Neural progenitor cell (in vitro differentiated cells): ENCODE measurements around the gene HNRNPL. TPM values are rescaled to one million over a fixed set of nuclear protein-coding genes. Genes with fewer than 3 reads are reported as not detected.

ENCODE experiments used
- DNase-seq: peaks from one replicate; pipeline ENCODE4 v3.0.0-alpha.2; 2016; ENCODE audit warnings: low spot score
- H2AFZ ChIP-seq: fragments of 200-600 bp; sonication (generic); replicated peaks from 2 replicates; pipeline ENCODE4 v1.6.1; 2016; ENCODE audit warnings: antibody characterized with exemption
- H3F3A ChIP-seq: fragments of 200-600 bp; sonication (generic); 2 replicates; pipeline ENCODE4 v1.6.1; 2016; ENCODE audit warnings: antibody characterized with exemption, low read depth
- H3K27ac ChIP-seq: fragments of 200-600 bp; sonication (generic); 2 replicates; pipeline ENCODE4 v1.5.1; 2016; ENCODE audit warnings: mild to moderate bottlenecking
- H3K27me3 ChIP-seq: fragments of 200-600 bp; sonication (generic); 2 replicates; pipeline ENCODE4 v1.6.1; 2016; ENCODE audit warnings: mild to moderate bottlenecking, moderate library complexity
- H3K36me3 ChIP-seq: fragments of 200-600 bp; sonication (generic); 2 replicates; pipeline ENCODE4 v1.5.1; 2016
- H3K4me1 ChIP-seq: fragments of 200-600 bp; sonication (generic); 2 replicates; pipeline ENCODE4 v1.6.1; 2016; ENCODE audit warnings: mixed run types
- H3K4me2 ChIP-seq: fragments of 200-600 bp; sonication (generic); 2 replicates; pipeline ENCODE4 v1.6.1; 2016
- H3K4me3 ChIP-seq: fragments of 200-600 bp; sonication (generic); 2 replicates; pipeline ENCODE4 v1.5.1; 2016
- H3K79me2 ChIP-seq: fragments of 200-600 bp; sonication (generic); 2 replicates; pipeline ENCODE4 v1.6.1; 2016; ENCODE audit warnings: low read depth
- H3K9ac ChIP-seq: fragments of 200-600 bp; sonication (generic); 2 replicates; pipeline ENCODE4 v1.6.1; 2016
- H3K9me3 ChIP-seq: fragments of 200-600 bp; sonication (generic); 2 replicates; pipeline ENCODE4 v1.5.1; 2016; ENCODE audit warnings: low read depth
- H4K20me1 ChIP-seq: fragments of 200-600 bp; sonication (generic); 2 replicates; pipeline ENCODE4 v1.6.1; 2016; ENCODE audit warnings: low read depth
- H3K27ac Mint-ChIP-seq: 3 replicates; pipeline ENCODE4 v1.8.0; 2021; ENCODE audit warnings: mixed read lengths
- H3K27me3 Mint-ChIP-seq: 2 replicates; pipeline ENCODE4 v1.8.0; 2022; ENCODE audit warnings: low read depth, mild to moderate bottlenecking, inconsistent platforms, moderate library complexity, mixed read lengths; ENCODE audit not compliant: insufficient read depth
- H3K36me3 Mint-ChIP-seq: 3 replicates; pipeline ENCODE4 v1.8.0; 2021; ENCODE audit warnings: mixed read lengths
- H3K4me1 Mint-ChIP-seq: 3 replicates; pipeline ENCODE4 v1.8.0; 2021; ENCODE audit warnings: mixed read lengths
- H3K4me3 Mint-ChIP-seq: 3 replicates; pipeline ENCODE4 v1.8.0; 2021; ENCODE audit warnings: mild to moderate bottlenecking, moderate library complexity, mixed read lengths
- H3K9me3 Mint-ChIP-seq: 3 replicates; pipeline ENCODE4 v1.8.0; 2020; ENCODE audit warnings: mixed read lengths
- EZH2 ChIP-seq: fragments of 200-600 bp; sonication (generic); IDR thresholded peaks from 2 replicates; pipeline ENCODE4 v1.6.1; 2017; ENCODE audit warnings: antibody characterized with exemption, mild to moderate bottlenecking, moderate library complexity
- EZH2phosphoT487 ChIP-seq: fragments of 200-600 bp; sonication (generic); IDR thresholded peaks from 2 replicates; pipeline ENCODE4 v1.6.1; 2017; ENCODE audit warnings: antibody characterized with exemption
- total RNA-seq: library from RNA; depleted of rRNA; stranded (reverse); fragments of >200 nt; gene quantifications from 2 replicates; pipeline ENCODE4 v1.2.3, GENCODE V29; 2015; ENCODE audit warnings: low replicate concordance
- TF ChIP-seq, protein P1 (sequence below): fragments of 200-600 bp; sonication (generic); IDR thresholded peaks from 2 replicates; pipeline ENCODE4 v1.5.1; 2017; ENCODE audit warnings: antibody characterized with exemption, mild to moderate bottlenecking

HNRNPL gene
- total RNA-seq, 1 donor from 2014 or later, result 436 TPM

DNA sequence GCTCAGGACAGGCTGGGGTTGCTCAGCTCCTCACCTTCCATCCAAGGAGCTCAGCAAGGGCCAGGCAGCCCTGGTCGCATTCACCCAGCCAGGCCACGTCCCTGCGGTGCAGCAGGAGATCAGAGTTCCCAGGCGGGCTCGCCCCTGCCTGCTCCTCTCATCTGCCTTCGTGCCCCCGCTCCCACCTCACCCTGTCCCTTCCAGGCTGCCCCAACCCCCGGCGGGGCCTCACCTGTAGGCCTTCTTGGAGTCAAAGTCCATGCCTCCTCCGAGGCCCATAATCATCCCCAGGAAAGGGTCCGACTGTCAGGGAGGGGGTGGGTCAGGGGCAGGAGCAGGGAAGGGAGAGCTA lies 29.6 kb upstream of the HNRNPL start:
- no peak overlapping the region for H3K27ac ChIP-seq
- H3K36me3 Mint-ChIP-seq, result no peaks in the 10 kb centered on the region
- H3K4me3 ChIP-seq, result no peak overlapping the region
- H3K9me3 ChIP-seq, result no peaks in the 10 kb centered on the region
- H3K9ac ChIP-seq, result no peak overlapping the region
- H3K4me1 ChIP-seq, result peaks cover 8% of the 10 kb centered on the region
- H3K27ac Mint-ChIP-seq, result no peak overlapping the region
- TF ChIP-seq EZH2phosphoT487 (no peak), EZH2 (no peak)
- no peaks in the 10 kb centered on the region for H3K9me3 Mint-ChIP-seq
- no peaks in the 10 kb centered on the region for H3K79me2 ChIP-seq
- no peaks in the 10 kb centered on the region for H3F3A ChIP-seq
- peaks cover 8% of the 10 kb centered on the region for H3K4me1 Mint-ChIP-seq
- no peaks in the 10 kb centered on the region for H3K36me3 ChIP-seq
- DNase-seq, result no peak
- H3K27me3 Mint-ChIP-seq, result peaks cover 6% of the 10 kb centered on the region
- no peak overlapping the region for H2AFZ ChIP-seq
- H3K4me3 Mint-ChIP-seq, result no peak overlapping the region
- H4K20me1 ChIP-seq, result no peaks in the 10 kb centered on the region
- H3K4me2 ChIP-seq, result no peak overlapping the region
- no peaks in the 10 kb centered on the region for H3K27me3 ChIP-seq

DNA sequence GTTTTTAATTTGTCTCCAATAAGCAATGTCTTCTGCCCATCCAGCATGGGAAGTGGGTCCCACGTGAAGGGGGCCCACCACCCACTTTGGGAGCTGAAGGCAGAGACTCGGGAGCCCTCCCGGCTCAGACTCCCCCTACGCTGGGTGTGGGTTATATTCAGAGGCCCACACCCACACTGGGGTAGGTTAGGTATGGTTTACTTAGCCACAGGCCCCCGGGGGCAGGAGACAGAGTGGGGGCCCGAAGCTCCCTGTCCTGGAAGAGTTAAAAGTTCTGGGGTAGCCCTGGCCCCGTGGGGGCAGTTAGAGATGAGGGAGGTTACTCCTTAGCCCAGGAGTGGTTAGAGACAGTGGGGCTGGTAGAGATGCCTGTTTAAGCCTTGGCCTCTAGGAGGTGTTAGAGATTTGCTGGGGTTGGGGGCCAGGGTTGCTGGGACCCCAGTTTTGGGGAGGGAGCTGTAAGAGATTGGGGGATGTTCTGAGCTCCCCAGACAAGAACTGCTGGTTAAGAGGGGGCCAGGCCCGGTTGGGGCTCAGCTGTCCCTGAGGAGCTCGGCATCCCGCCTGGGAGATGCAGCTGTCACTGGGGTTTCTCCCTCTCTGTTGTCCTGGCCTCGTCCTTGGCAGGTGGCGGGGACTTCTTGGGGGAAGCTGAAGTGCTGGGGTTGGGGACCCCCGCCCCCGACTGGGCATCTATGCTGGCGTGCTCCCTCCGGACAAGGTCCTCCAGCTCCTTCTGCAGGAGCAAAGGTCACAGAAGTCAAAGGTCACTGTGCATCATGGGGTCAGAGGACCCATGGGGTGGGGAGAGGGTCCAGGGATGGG lies 29.0 kb upstream of the HNRNPL start:
- TF ChIP-seq EZH2 (no peak), EZH2phosphoT487 (no peak)
- TF ChIP-seq, protein P1, sequence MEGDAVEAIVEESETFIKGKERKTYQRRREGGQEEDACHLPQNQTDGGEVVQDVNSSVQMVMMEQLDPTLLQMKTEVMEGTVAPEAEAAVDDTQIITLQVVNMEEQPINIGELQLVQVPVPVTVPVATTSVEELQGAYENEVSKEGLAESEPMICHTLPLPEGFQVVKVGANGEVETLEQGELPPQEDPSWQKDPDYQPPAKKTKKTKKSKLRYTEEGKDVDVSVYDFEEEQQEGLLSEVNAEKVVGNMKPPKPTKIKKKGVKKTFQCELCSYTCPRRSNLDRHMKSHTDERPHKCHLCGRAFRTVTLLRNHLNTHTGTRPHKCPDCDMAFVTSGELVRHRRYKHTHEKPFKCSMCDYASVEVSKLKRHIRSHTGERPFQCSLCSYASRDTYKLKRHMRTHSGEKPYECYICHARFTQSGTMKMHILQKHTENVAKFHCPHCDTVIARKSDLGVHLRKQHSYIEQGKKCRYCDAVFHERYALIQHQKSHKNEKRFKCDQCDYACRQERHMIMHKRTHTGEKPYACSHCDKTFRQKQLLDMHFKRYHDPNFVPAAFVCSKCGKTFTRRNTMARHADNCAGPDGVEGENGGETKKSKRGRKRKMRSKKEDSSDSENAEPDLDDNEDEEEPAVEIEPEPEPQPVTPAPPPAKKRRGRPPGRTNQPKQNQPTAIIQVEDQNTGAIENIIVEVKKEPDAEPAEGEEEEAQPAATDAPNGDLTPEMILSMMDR, result no peak
- DNase-seq, result no peak

DNA sequence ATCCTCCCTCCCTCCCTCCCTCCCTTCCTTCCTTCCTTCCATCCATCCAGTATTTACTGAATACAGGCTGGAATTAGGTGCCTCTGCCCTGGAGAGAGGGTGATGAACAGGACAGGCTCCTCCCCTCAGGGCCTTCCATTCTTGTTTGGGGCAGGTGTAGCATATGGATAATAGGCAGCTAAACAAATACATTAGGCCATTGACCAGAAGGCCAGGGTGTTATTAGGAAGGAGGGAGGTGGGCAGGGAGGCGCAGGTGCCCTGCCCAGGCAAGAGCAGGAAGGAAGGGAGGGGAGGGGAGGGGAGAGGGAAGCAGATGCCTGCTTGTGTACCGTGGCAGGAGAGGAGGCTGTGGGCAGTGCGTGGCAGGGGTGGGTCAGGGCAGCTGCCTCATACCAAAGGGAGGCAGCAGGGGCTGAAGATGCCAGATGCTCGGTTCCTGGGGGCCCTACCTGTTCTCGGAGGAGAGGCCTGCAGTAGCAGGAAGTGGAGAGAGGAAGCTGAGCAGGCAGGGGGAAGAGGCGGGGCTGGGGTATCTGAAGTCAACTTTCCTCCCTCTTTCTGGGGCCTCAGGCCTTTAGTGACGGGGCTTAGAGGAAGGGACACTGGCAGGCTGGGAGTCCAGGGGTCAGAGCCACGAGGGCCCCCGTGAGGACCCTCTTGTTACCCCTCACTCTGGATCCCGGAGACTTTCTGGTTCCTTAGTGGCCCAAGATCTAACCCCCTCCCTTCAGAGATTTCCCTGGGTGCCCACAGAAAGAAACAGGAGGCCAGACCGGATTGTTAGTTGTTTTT lies 28.2 kb upstream of the HNRNPL start, which contains the start of gene RINL:
RINL (minus strand) TSS at position 495 of the 794 bp plus-strand sequence. CDS start 1,533 bp downstream, outside the sequence.
- no peaks in the 10 kb centered on the region for H3K36me3 Mint-ChIP-seq
- Histone ChIP-seq H3K9me3 (no peaks in the 10 kb centered on the region), H4K20me1 (no peaks in the 10 kb centered on the region), H3K4me1 (peaks cover 8% of the 10 kb centered on the region), H3F3A (peaks cover 2% of the 10 kb centered on the region), H2AFZ (no peak within 1 kb of the TSS), H3K27ac (no peak within 1 kb of the TSS), H3K4me2 (peak within 1 kb of the TSS; percentile 15), H3K27me3 (no peaks in the 10 kb centered on the region), H3K79me2 (no peaks in the 10 kb centered on the region), H3K4me3 (no peak within 1 kb of the TSS), H3K9ac (no peak within 1 kb of the TSS), H3K36me3 (no peaks in the 10 kb centered on the region)
- DNase-seq, result no peak
- peak within 1 kb of the TSS; percentile 54 for H3K27ac Mint-ChIP-seq
- TF ChIP-seq EZH2phosphoT487, result no peak
- no peak for TF ChIP-seq EZH2
- TF ChIP-seq, protein P1, result no peak
- no peaks in the 10 kb centered on the region for H3K9me3 Mint-ChIP-seq
- peaks cover 10% of the 10 kb centered on the region for H3K27me3 Mint-ChIP-seq
- H3K4me1 Mint-ChIP-seq, result peaks cover 12% of the 10 kb centered on the region
- peak within 1 kb of the TSS; percentile 13 for H3K4me3 Mint-ChIP-seq

More for the DNA sequence above, 29.0 kb upstream of the HNRNPL start:
- no peaks in the 10 kb centered on the region for H3K9me3 ChIP-seq
- H3K27me3 Mint-ChIP-seq, result peaks cover 8% of the 10 kb centered on the region
- no peaks in the 10 kb centered on the region for H3K27me3 ChIP-seq
- peaks cover 8% of the 10 kb centered on the region for H3K4me1 ChIP-seq
- no peak overlapping the region for H3K27ac ChIP-seq
- no peaks in the 10 kb centered on the region for H4K20me1 ChIP-seq
- H3K36me3 Mint-ChIP-seq, result no peaks in the 10 kb centered on the region
- no peak overlapping the region for H3K4me3 Mint-ChIP-seq
- no peaks in the 10 kb centered on the region for H3K9me3 Mint-ChIP-seq
- H3F3A ChIP-seq, result no peaks in the 10 kb centered on the region
- H3K36me3 ChIP-seq, result no peaks in the 10 kb centered on the region
- no peak overlapping the region for H3K9ac ChIP-seq
- H2AFZ ChIP-seq, result no peak overlapping the region
- peaks cover 8% of the 10 kb centered on the region for H3K4me1 Mint-ChIP-seq
- no peak overlapping the region for H3K4me3 ChIP-seq
- H3K27ac Mint-ChIP-seq, result no peak overlapping the region
- no peak overlapping the region for H3K4me2 ChIP-seq
- H3K79me2 ChIP-seq, result no peaks in the 10 kb centered on the region
